K562 (cell line): ENCODE results near the gene TBL1Y. TPM values are rescaled to one million over a fixed set of nuclear protein-coding genes. Genes with fewer than 3 reads are reported as not detected.

Source experiments
- ATAC-seq: fragments of 200-7000 bp; cut with Tn5 transposase; 3 replicates; pipeline ENCODE4 v1.9.1; 2020; ENCODE audit warnings: moderate library complexity
- BruUV-seq: library from RNA; stranded (reverse); fragments of 400-500 nt; replicated peaks from 2 replicates; lab custom pipeline; 2021; lab: Mats Ljungman, UMichigan
- CTCF ChIA-PET: fragments of 300-600 bp; formaldehyde crosslinking; extraction: SDS; loops from one replicate; lab custom pipeline; 2021; ENCODE audit warnings: low intra/inter-chr PET ratio; lab: Yijun Ruan, JAX
- POLR2A ChIA-PET: fragments of 300-600, 350-650 bp; sonication (Branson Sonifier 250); formaldehyde crosslinking; extraction: SDS; loops from one replicate; lab custom pipeline; 2021; ENCODE audit warnings: antibody characterized with exemption, inconsistent platforms; lab: Yijun Ruan, JAX
- DNase-seq, 4 experiments: peaks; one replicate each; pipeline versions ENCODE4 v3.0.0 to v3.0.0-alpha.2; 2011 to 2018; ENCODE audit warnings: low spot score in 3 of 4, mixed read lengths in 3 of 4; ENCODE audit errors: extremely low read depth in 1 of 4
- FAIRE-seq: peaks from 2 replicates; lab custom pipeline; 2011; peaks lifted over from hg19 to GRCh38; lab: Jason Lieb, UNC
- H2AFZ ChIP-seq: 2 replicates; pipeline ENCODE4 v1.6.0; 2011; ENCODE audit warnings: low read depth, low read length, control low read depth, inconsistent platforms
- H3K27ac ChIP-seq: fragments of 200-600 bp; 3 replicates; pipeline ENCODE4 v1.8.0; 2011; ENCODE audit warnings: low read depth, mild to moderate bottlenecking, control low read depth, inconsistent platforms, low read length, moderate library complexity, mixed read lengths; ENCODE audit errors: extremely low read depth
- H3K27me3 ChIP-seq, 2 experiments: fragments of 300-600 bp in 1 of 2; 2 replicates in 1 of 2; 3 replicates in 1 of 2; pipeline versions ENCODE4 v1.6.0 to v1.8.0; 2011; ENCODE audit warnings: inconsistent platforms in 2 of 2, low read length in 2 of 2, mild to moderate bottlenecking in 1 of 2, mixed read lengths in 1 of 2, moderate library complexity in 1 of 2; ENCODE audit not compliant: control insufficient read depth in 2 of 2, insufficient read depth in 2 of 2
- H3K36me3 ChIP-seq: fragments of 300-600 bp; 3 replicates; pipeline ENCODE4 v1.8.0; 2011; ENCODE audit warnings: mild to moderate bottlenecking, low read length, inconsistent platforms; ENCODE audit not compliant: control insufficient read depth, insufficient read depth
- H3K4me1 ChIP-seq, 2 experiments: fragments of 200-600 bp in 1 of 2; replicated peaks in 1 of 2; 2 replicates in 1 of 2; 3 replicates in 1 of 2; pipeline versions ENCODE4 v1.5.1 to v1.8.0; 2011; ENCODE audit warnings: inconsistent platforms in 2 of 2, low read length in 2 of 2, mild to moderate bottlenecking in 1 of 2, mixed read lengths in 1 of 2, moderate library complexity in 1 of 2; ENCODE audit not compliant: control insufficient read depth in 2 of 2, insufficient read depth in 2 of 2
- H3K4me2 ChIP-seq: 2 replicates; pipeline ENCODE4 v1.6.1; 2011; ENCODE audit warnings: low read length, control low read depth, inconsistent platforms, mixed read lengths; ENCODE audit not compliant: insufficient read depth
- H3K4me3 ChIP-seq: fragments of 200-600 bp; sonication (generic), shearing (Covaris generic); 2 replicates; pipeline ENCODE4 v1.5.1; 2016; ENCODE audit warnings: control low read depth, inconsistent platforms
- H3K79me2 ChIP-seq: fragments of 200-600 bp; 3 replicates; pipeline ENCODE4 v1.8.0; 2011; ENCODE audit warnings: low read length, inconsistent platforms; ENCODE audit not compliant: control insufficient read depth, insufficient read depth
- H3K9ac ChIP-seq, 2 experiments: 2 replicates each; pipeline versions ENCODE4 v1.6.0 to v1.6.1; 2011; ENCODE audit warnings: low read depth in 2 of 2, low read length in 2 of 2, control low read depth in 1 of 2, inconsistent platforms in 1 of 2, mild to moderate bottlenecking in 1 of 2, mixed read lengths in 1 of 2; ENCODE audit not compliant: insufficient read depth in 1 of 2
- H3K9me1 ChIP-seq: one replicate; pipeline ENCODE4 v1.6.0; 2011; ENCODE audit warnings: inconsistent platforms, mild to moderate bottlenecking, low read length, moderate library complexity; ENCODE audit not compliant: control insufficient read depth, insufficient read depth
- H3K9me3 ChIP-seq: replicated peaks from 2 replicates; pipeline ENCODE4 v1.5.1; 2011; ENCODE audit warnings: low read depth, low read length, inconsistent platforms; ENCODE audit not compliant: control insufficient read depth, insufficient read depth
- H4K20me1 ChIP-seq: replicated peaks from 2 replicates; pipeline ENCODE4 v1.6.1; 2011; ENCODE audit warnings: low read length, inconsistent platforms, mixed read lengths; ENCODE audit not compliant: control insufficient read depth, insufficient read depth
- KDM1A ChIP-seq, 2 experiments: fragments of 450-650 bp; IDR thresholded peaks; 2 replicates each; pipeline ENCODE4 v1.6.1; 2016; ENCODE audit warnings: mild to moderate bottlenecking in 2 of 2
- NEUROD1 ChIP-seq: fragments of 150-350 bp; IDR thresholded peaks from 2 replicates; pipeline ENCODE4 v1.6.1; 2014; ENCODE audit warnings: borderline replicate concordance, low read length, low read depth; ENCODE audit not compliant: partially characterized antibody
- ZBTB1 ChIP-seq: sonication (generic); formaldehyde crosslinking; IDR thresholded peaks from 2 replicates; pipeline ENCODE4 v1.8.1; 2023; ENCODE audit warnings: missing genetic modification reagents, low read depth, mild to moderate bottlenecking, borderline replicate concordance
- ZNF143 ChIP-seq: sonication (generic); formaldehyde crosslinking; IDR thresholded peaks from 2 replicates; pipeline ENCODE4 v1.9.0; 2022; ENCODE audit warnings: mild to moderate bottlenecking, missing genetic modification reagents
- WGBS: fragments of 100-300 bp; shearing (Covaris generic); methylation state at CpG from one replicate; pipeline ENCODE4 v1.1.6; 2016; ENCODE audit warnings: low coverage, mixed read lengths; ENCODE audit not compliant: insufficient coverage; ENCODE audit errors: missing lambda C conversion rate; 5-methylcytosine and 5-hydroxymethylcytosine counted together
- in situ Hi-C: fragments of 300-500 bp; cut with MboI; formaldehyde crosslinking; loops from 4 replicates; pipeline ENCODE4 v1.15.0; 2018; ENCODE audit warnings: inconsistent platforms, mixed read lengths
- intact Hi-C: fragments of 100-400 bp; cut with micrococcal nuclease; formaldehyde crosslinking; loops from 2 replicates; pipeline ENCODE4 v1.14.2; 2022
- polyA plus RNA-seq, 8 experiments: library from polyadenylated mRNA; depleted of rRNA in 4 of 8; stranded (reverse) in 5 of 8; unstranded in 3 of 8; fragments of >200 nt; fragmentation: Nextera tagmentation in 2 of 8; fragmentation: Illumina TruSeq in 1 of 8; extraction: Ambion mirVana in 2 of 8; extraction: Trizol in 1 of 8; gene quantifications; 2 replicates each; pipeline versions ENCODE4 v1.2.1 to v1.2.3, GENCODE V29; 2011 to 2014; ENCODE audit warnings: inconsistent platforms in 1 of 8, missing spikeins in 1 of 8
- total RNA-seq, 7 experiments: library from RNA; depleted of rRNA in 6 of 7; stranded (reverse); fragments of >200 nt in 6 of 7; fragmentation: Illumina TruSeq in 2 of 7; extraction: Trizol in 2 of 7; gene quantifications; 2 replicates each; pipeline versions ENCODE4 v1.2.1 to v1.2.3, GENCODE V29; 2011 to 2021; ENCODE audit warnings: low replicate concordance in 1 of 7
- TF ChIP-seq, protein P1 (sequence below): fragments of 450-650 bp; IDR thresholded peaks from 2 replicates; pipeline ENCODE4 v1.6.1; 2016; ENCODE audit warnings: missing biosample characterization, missing genetic modification characterization
- TF ChIP-seq, protein P2 (sequence below): sonication (generic); formaldehyde crosslinking; IDR thresholded peaks from 2 replicates; pipeline ENCODE4 v1.8.1; 2023; ENCODE audit warnings: missing genetic modification reagents, mild to moderate bottlenecking, borderline replicate concordance

The TBL1Y gene
- total and polyA plus RNA-seq, 9 of the 15 experiments (the other 6 are each of a cell fraction or from before 2014, with no cell fraction given) = not detected

DNA sequence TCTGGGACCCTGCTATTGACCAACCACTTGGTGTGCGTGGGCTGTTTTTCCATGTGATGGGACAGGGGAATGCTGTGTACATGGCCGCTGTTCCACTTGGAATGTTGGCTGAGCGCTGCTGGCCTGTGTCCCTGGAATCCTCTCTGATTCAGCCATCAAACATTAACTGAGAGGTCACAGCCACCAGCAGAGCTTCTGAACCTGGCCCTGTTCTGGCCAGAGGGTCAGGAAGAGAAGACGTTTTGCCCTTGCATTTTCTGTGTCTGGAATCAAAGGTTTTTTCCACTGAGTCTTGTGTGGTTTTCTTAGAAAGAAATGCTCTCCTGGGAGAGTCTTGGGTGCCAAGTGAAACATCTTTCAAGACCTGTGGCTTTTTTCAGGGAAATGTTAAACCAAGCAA is 85.5 kb downstream of the TBL1Y start:
- TF ChIP-seq KDM1A (IDR thresholded peaks at IDR 0.05) (no peak), ZNF143 (CRISPR knock-in tag) (no peak), NEUROD1 (no peak), ZBTB1 (CRISPR knock-in tag) (no peak)
- TF ChIP-seq, protein P1, sequence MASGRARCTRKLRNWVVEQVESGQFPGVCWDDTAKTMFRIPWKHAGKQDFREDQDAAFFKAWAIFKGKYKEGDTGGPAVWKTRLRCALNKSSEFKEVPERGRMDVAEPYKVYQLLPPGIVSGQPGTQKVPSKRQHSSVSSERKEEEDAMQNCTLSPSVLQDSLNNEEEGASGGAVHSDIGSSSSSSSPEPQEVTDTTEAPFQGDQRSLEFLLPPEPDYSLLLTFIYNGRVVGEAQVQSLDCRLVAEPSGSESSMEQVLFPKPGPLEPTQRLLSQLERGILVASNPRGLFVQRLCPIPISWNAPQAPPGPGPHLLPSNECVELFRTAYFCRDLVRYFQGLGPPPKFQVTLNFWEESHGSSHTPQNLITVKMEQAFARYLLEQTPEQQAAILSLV (tag) = no peak
- TF ChIP-seq, protein P2, sequence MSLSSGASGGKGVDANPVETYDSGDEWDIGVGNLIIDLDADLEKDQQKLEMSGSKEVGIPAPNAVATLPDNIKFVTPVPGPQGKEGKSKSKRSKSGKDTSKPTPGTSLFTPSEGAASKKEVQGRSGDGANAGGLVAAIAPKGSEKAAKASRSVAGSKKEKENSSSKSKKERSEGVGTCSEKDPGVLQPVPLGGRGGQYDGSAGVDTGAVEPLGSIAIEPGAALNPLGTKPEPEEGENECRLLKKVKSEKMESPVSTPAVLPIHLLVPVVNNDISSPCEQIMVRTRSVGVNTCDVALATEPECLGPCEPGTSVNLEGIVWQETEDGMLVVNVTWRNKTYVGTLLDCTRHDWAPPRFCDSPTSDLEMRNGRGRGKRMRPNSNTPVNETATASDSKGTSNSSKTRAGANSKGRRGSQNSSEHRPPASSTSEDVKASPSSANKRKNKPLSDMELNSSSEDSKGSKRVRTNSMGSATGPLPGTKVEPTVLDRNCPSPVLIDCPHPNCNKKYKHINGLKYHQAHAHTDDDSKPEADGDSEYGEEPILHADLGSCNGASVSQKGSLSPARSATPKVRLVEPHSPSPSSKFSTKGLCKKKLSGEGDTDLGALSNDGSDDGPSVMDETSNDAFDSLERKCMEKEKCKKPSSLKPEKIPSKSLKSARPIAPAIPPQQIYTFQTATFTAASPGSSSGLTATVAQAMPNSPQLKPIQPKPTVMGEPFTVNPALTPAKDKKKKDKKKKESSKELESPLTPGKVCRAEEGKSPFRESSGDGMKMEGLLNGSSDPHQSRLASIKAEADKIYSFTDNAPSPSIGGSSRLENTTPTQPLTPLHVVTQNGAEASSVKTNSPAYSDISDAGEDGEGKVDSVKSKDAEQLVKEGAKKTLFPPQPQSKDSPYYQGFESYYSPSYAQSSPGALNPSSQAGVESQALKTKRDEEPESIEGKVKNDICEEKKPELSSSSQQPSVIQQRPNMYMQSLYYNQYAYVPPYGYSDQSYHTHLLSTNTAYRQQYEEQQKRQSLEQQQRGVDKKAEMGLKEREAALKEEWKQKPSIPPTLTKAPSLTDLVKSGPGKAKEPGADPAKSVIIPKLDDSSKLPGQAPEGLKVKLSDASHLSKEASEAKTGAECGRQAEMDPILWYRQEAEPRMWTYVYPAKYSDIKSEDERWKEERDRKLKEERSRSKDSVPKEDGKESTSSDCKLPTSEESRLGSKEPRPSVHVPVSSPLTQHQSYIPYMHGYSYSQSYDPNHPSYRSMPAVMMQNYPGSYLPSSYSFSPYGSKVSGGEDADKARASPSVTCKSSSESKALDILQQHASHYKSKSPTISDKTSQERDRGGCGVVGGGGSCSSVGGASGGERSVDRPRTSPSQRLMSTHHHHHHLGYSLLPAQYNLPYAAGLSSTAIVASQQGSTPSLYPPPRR (CRISPR knock-in tag) = no peak
- Histone ChIP-seq H3K4me1 (no peaks in the 10 kb centered on the region), H3K27ac (no peak overlapping the region), H3K4me3 (no peak overlapping the region), H3K9me3 (no peaks in the 10 kb centered on the region), H3K9ac (no peak overlapping the region), H3K27me3 (no peaks in the 10 kb centered on the region), H3K4me2 (no peak overlapping the region), H3K79me2 (no peaks in the 10 kb centered on the region), H3K9me1 (no peaks in the 10 kb centered on the region), H3K36me3 (no peaks in the 10 kb centered on the region), H4K20me1 (no peaks in the 10 kb centered on the region), H2AFZ (no peak overlapping the region)
- intact Hi-C loops (no loop called here), in situ Hi-C loops (no loop called here)
- ChIA-PET CTCF (no interaction called here), POLR2A (no interaction called here)
- FAIRE-seq = no peak
- no CpG with 5 or more reads among the region's 4 CpGs for WGBS
- no peak for ATAC-seq
- no peak for DNase-seq
- BruUV-seq = no TSS peak
